SW 1271 (cell line): ENCODE data around the gene HECTD4.
"Not testable (repeated sequence)": the region's sequence is repeated elsewhere in the genome, so short reads cannot be mapped to it uniquely, and the experiment has no call there.

ENCODE experiments used
- DNase-seq, 2 experiments: peaks; one replicate each; lab custom pipeline; 2025; lab: John Stamatoyannopoulos, UW

The HECTD4 gene

GRCh38 chr12:112116232-112117060, 265.8 kb downstream of the HECTD4 start:
- DNase-seq: no peak

GRCh38 chr12:112115259-112116045, 266.8 kb downstream of the HECTD4 start:
- DNase-seq: no peak

GRCh38 chr12:112112409-112113133, 269.7 kb downstream of the HECTD4 start:
- no peak for DNase-seq

GRCh38 chr12:112111931-112112330, 270.3 kb downstream of the HECTD4 start:
- DNase-seq: no peak

- DNase-seq: not testable (repeated sequence)
Measured at GRCh38 chr12:112110787-112111662, 271.2 kb downstream of the HECTD4 start.
